Activated gamma-delta T cell treated with anti-CD3 and anti-CD28 coated beads, Interleukin-2, amount 50 U/mL, for 16 hours (primary cell): ENCODE measurements around the gene GLT8D2.
A peak's percentile ranks its signal among the peaks of the same experiment; 100 is the strongest.

Experiments used
- DNase-seq: peaks from one replicate; pipeline ENCODE4 v3.0.0-alpha.2; 2020; ENCODE audit warnings: low read depth

The GLT8D2 gene

DNA sequence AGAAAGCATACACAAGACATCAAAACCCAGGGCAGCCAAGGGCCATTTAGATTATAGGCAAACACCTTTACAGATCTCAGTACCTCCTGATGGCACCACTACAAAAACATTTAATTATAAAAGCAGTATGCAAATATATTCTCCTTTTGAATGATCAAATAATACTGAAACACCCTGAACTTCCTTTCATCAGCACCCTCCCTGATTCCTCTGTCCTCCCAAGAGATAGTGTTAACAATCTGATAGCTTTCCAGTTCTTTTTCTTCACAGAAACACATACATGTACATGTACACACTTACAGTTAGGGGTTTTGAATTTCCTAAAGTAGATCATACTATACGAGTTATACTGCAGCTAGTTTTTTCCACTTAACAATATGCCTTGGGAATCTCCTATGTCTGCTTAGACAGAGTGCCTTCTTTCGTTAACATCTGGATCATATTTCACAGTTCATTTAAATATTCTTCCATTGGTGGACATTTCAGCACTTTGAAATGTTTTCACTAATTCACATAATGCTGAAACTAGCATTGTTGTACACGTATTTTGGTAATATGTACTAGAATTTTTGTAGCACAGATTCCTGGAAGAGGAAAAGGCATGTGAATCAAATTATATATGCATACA is 49.1 kb downstream of the GLT8D2 start:
- DNase-seq = no peak

DNA sequence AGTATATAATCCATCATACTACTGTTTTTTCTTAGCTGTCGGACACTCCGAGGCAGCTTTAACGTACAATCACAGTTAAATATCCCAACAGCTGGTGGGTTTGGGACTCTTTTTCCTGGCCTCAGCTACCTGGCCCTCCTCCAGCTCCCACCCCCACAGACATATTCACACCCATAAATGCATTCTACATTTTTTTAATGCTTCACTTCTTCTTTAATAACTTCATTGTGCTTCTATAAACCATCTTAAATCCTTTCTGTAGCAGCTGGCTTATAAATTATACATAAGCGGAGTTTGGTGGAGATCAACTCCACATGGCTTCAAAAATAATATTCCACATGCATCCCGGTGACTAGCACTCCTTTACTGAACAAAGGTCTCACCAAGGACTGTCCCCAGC is 51.0 kb downstream of the GLT8D2 start:
- DNase-seq = no peak

DNA sequence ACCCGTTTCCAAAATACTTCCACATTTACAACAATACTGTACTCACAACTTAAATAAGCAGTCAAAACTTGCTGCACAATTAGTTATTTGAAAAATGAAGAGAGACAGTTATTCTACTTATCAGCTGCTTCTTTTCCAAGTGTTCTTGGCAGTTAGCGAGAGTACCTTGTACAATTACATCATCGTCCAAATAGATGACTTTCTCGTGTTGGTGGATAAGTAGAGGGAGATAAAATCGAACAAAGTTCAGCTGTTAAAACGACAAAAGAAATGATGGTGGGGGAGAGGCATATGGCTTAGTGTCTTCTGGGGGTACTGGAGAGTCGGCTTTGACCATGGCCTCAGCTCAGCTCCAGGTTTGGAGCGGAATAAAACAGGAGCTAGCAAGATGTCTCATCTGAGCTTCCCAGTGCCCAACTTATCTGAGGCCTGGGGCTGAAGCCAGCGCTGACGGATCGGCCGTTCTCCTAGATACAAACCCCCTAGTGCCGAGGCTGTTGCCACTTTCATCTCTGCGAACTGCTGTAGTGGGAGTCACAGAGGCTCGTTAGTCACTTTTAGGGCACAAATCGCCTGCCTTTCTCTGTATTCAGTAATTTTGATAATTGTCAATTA is 52.6 kb downstream of the GLT8D2 start:
- DNase-seq = no peak

DNA sequence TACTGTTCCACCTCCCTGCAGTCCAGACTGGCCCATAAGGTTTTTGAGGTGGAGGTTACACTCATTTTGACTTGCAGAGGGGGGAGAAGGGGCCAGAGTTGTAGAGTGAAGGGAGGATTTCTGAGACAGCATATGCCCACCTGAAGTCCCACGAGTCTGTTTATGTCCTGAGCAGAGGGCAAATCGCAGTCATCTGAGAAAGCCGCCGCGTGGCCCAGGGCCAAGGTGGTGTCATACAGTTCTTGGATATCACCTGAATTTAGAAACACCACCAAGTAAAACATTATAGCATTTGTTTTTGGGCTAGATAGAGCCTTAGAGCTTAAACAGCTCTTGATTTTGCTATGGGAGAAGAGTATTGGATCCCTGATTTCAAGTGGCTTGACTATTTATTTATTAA is 53.4 kb downstream of the GLT8D2 start:
- DNase-seq = no peak

DNA sequence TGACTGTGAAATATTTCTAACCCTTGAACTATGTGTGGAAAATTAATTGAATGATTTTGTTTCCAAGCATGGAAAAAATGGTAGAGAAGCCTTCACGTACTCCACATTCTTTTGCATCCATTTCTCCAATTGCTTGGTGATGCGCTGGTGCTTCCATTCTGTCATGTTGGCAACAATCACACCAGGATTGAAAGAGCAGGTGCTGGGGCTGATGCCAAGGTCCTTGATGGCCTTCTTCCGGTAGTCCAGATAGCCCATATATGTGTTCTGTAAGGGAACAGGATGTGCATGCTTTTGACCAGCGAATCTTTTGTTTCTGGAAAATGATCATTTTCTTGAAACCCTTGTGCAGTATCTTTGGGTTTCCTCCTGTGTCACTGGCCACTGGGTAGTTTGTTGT is 55.8 kb downstream of the GLT8D2 start:
- DNase-seq = no peak

DNA sequence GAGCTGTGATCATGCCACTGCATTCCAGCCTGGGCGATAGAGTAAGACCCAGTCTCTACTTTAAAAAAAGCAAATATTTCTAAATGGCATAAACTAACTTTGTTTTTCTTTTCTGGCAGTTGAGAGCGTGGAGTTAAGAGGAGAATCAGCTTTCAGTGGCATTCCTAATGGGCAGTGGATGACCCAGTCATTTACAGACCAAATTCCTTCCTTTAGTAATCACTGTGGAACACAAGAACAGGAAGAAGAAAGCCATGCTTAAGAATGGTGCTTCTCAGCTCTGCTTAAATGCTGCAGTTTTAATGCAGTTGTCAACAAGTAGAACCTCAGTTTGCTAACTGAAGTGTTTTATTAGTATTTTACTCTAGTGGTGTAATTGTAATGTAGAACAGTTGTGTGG is 63.2 kb downstream of the GLT8D2 start:
- no peak for DNase-seq

DNA sequence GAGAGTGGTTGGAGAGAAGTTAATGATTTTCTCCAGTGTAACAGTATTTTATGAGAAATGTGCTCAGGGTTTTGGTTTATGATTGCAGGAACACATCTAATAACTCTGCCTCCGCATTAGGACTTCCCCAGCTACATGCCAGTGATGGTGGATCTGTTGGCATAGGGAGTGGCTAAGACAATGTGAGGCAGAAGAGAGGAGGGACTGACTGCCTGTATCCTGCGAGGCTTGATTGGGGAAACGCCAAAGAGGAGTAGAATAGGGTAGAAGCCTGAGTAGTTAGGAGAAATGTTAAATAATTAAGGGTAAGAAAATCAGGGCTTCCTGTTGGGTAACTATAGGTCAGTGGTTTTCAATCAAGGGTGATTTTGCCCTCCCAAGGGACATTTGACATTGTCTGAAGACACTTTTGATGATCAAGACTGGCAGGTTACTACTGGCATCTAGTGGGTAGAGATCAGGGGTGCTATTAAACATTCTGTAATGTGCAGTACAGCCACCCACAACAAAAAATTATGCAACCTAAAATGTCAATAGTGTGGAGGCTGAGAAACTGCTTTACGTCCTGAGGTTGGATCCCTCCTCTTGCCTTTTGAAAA is 71.5 kb downstream of the GLT8D2 start:
- DNase-seq = no peak

DNA sequence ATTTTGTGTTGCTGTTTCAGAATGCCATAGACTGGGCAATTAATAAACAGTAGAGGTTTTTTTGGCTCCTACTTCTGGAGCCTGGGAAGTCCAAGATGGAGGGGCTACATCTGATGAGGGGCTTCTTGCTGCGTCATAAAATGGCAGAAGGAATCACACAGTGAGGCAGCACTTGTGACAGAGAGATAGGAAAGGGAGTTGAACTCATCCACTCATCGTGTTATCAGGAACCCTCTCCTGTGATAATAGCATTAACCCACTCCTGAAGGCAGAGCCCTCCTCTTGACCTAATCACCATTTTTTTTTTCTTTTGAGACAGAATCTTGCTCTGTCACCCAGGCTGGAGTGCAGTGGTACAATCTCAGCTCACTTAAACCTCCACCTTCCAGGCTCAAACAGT is 74.6 kb downstream of the GLT8D2 start:
- no peak for DNase-seq

DNA sequence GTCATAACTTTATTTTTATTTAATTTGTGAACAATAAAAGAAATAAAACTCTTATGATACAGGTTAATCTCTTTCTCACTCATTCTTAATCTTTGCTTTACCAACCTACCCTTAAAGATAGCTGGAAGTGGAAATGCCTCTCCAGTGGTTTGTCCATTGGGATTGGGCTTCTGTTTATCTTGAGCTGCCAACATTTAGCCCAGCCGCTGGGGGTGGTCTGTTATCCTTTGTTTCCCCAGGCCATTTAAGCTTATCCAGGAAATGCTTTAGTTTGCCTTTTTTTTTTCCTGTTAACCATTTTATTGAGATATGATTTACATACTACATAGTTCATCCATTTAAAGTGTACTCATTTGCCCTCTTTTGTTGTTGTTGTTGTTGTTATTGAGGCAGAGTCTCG is 76.1 kb downstream of the GLT8D2 start:
- no peak for DNase-seq

DNA sequence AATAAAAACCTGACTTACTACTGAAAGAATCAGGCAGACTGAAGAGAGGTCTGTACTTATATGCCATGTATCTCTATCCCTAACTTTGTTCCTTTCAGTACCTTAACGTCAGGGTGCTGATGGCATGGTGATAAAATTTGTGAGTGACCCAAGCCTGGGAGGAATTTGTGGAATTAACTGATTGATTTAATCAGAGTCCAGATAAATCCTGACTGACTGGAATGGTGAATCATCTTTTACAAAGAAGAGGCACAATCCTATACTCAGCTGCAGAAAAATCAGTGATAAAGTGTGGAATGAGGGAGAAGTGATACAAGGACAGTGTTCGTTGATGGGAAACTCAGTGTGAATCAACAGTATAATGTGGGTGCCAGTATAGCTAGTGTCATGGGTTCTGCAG is 80.6 kb downstream of the GLT8D2 start:
- no peak for DNase-seq

DNA sequence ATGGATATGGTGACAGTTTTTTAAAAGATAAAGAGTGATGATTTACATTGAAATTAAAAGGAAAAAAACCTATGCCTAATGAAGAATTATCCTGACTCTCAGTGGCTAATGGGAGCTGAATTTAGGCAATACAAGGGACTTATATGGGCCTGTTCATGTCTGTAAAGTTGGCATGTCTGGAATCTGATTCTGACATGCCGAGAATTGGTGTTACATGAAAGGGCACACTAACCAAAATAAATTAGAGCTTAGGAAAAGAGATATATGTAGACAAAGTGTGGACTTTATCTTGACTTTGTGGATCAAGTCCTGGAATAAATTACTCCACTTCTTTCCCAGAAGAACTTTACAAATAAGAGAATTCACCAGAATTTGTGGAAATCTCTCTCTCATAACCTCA is 83.3 kb downstream of the GLT8D2 start:
- DNase-seq = no peak

DNA sequence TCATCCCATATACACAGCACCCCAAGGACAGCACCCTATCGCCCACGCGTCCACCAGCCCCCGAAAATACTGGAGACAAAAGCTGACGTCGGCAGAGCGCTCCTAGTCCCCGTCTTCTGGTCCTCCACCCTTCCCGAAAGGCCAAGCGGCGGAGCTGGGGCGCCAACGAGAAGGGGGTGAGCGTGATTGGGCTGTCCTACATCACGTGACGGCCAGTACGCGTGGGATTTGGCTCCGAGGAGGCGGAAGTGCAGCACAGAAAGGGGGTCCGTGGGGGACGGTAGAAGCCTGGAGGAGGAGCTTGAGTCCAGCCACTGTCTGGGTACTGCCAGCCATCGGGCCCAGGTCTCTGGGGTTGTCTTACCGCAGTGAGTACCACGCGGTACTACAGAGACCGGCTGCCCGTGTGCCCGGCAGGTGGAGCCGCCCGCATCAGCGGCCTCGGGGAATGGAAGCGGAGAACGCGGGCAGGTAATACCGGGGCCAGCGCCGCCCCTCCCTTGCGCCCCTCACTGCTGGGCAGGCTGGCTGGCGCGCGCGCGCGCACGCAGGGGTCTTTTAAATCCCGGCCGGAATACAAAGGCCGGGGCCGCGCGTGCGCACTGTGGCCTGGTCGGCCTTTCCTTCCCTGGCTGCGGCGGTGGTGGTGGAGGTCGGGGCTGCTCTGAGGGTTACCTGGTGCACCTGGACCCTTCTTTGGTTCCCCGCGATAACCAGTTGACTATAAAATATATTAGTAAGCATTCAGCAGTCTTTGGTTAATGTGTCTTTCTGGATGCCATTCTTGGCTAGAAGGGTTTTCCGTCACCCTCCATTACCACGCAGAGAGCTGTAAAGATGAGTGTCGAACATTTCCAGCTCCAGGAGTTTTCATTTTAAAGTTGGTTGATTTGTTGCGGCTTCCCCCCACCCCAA is 84.1 kb downstream of the GLT8D2 start, which contains the start of gene TDG:
TSS of gene TDG (plus strand) at position 283 of the 915 bp plus-strand sequence. CDS start at position 449, 166 bp downstream.
- DNase-seq = peak; percentile 96

DNA sequence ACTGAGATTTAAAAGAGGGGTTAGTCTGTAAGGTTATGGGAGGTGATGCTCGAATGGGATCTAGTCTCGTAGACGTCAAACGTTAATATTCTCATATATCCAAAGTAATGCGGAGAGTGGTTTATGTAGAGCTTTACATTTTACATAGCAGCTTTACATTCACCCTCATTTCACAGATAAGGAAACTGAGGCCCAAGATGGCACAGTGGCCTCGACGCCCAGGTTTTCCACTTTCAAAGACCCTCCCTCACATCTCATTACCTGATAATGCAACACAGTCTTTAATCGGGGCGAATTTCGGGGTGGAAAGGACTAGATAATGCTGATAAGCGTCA is 84.8 kb downstream of the GLT8D2 start:
- DNase-seq = no peak

DNA sequence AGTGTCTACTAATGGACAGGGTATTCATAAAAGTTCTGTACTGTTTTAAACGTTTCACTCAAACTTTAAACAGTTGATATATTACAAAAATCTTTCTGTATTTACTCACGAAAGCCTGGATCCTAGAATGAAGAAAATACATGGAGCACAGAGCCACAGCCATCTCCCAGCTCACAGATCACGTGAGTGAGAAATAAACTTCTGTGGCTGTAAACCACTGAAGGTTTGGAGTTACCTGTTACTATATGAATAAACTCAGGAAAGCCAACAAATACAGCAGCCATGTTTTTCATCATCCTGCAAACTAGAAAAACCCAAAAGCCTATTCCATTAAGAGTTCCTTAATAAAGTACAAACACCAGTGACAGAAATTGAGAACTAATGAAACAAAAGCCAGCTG is 85.2 kb downstream of the GLT8D2 start:
- DNase-seq = no peak

DNA sequence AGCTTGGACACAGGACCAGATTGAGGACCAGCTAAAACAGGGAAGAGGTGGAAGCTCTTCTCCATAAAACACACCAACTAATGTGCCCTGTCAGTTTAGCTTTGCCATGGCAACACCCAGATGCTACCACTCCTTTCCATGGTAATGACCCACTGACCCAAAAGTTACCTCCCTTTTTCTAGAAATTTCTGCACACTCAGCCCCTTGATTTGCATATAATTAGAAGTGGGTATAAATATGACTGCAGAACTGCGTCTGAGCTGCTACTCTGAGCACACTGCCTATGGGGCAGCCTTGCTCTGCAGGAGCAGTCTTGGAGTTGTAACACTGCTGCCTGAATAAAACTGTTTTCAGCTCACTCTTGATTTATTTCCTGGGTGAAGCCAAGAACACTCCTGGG is 87.5 kb downstream of the GLT8D2 start:
- no peak for DNase-seq

DNA sequence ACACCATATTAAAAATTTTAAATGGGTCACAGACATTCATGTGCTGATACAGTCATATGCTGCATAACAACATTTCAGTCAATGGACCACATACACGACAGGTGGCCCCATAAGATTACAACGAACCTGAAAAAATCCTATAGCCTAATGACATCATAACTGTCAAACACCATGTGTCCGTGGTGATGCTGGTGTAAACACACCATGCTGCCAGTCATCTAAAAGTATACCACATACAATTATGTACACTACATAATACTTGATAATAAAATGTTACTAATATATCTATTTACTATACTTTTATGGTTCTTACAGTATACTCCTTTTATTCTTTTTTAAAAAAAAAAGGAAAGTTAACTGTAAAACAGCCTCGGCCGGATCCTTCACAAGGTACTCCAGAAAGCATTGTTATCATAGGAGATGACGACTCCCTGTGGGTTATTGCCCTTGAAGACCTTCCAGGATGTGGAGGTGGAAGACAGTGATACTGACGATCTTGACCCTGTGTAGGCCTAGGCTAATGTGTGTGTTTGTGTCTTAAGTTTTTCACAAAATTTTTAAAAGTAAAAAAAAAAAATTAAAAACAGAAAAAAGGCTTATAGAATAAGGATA is 89.3 kb downstream of the GLT8D2 start:
- DNase-seq = no peak

DNA sequence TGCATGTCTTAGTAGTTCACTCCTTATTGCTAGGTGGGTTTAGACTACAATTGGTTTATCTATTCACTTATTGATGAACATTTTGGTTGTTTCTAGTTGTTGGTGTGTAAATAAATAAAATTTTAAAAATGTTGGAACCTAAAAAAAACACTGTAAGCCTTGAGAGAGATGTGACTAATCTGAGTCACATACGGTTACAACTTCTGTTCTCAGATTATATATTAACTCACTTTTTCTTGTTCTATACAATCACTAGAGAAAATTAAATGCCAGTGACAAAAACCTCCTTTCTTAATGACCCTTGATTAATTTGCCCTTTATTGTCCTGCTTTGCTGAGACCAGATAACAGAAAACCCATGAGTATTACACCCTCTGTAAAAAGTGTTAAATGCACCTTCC is 91.4 kb downstream of the GLT8D2 start:
- DNase-seq = no peak

DNA sequence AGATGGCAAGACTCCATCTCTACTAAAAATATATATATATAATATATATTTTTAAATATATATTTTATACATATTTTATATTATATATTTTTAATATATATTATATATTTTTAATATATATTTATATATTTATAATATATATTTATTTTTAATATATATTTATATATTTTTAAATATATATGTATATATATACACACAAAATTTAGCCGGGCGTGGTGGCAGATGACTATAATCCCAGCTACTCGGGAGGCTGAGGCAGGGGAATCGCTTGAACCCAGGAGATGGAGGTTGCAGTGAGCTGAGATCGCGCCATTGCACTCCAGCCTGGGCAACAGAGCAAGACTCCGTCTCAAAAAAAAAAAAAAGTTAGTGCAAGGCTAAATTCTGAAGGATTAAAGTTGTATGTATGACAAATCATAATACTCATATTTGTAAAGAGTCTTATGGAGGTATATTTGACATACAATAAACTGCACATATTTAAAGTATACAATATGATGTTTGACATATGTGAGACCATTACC is 92.1 kb downstream of the GLT8D2 start:
- no peak for DNase-seq

DNA sequence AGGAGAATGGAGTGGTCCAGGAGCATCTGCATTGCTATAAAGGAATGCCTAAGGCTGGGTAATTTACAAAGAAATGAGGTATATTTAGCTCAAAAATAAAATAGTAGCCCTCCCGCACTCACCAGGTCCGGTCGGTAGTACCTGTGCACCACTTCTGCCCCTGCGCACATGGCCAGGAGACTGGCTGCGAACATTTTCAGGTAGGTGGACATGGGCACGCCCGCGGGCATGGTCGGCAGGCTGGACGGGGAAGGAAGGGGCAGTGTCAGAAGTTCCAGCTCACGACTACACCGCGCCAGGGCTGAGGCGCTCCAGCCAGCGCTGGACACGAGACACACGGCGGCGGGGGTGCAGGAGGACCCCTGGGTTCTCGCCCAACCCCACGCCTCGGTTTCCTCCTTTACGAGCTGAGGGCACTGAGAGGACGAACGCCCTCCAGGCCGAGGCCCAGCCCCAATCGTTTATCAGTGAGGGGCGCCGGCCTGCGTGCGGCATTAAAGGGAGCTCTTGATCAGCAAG is 93.4 kb downstream of the GLT8D2 start:
- DNase-seq = no peak

DNA sequence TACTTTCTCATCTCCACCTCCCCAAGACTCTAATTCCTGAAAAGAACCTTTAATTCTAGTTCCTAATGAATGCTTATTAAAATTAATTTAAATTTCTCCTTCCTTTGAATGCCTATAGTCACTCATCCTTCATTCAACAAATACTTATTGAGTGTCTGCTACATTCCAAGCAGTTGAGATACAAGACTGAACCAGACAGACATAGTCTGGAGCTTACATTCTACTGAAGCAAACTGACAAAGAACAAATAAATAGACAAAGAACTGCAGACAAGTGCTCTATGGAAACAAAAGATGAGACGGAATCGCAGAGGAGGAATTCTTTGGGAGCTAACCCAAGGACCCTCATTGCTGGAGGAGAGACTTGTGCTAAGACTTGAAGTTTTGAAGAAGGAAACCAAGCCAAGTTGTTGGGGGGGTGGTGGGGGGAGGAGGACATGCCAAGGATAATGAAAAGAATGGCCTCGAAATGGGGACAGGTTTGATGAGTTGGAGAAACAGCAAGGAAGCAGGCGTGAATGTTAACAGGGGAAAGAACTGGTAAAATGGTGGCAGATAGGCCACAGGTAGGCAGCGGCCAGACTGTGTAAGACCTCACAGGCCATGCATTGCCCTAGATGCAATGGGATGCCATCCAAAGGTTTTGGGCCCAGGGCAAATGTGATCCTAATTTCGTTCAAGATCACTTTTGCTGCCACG is 94.0 kb downstream of the GLT8D2 start:
- no peak for DNase-seq

DNA sequence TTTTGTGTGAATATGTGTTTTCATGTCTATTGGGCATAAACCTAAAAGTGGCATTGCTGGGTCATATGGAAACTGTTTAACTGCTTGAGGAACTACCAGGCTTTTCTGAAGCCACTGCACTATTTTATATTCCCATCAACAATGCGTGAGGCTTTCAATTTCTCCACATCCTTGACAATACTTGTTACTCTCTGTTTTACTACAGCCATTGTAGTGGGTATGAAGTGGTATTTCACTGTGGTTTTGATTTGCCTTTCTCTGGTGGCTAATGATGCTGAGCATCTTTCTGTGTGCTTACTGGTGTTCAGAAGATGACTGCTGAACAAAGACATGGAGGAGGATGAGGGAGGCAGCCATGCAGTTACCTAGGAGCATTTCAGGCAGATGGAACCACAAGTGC is 97.5 kb downstream of the GLT8D2 start:
- DNase-seq = no peak
